AG09319 (cell line): ENCODE results near the gene SPOCK1.

Experiments
- DNase-seq: peaks from one replicate; pipeline ENCODE4 v3.0.0-alpha.2; 2010; ENCODE audit warnings: low read depth; ENCODE audit errors: extremely low read depth
- TF ChIP-seq, protein P1 (sequence below): IDR thresholded peaks from 2 replicates; pipeline ENCODE4 v1.5.1; 2011; ENCODE audit warnings: low read depth, mild to moderate bottlenecking, inconsistent platforms, low read length, moderate library complexity

The SPOCK1 gene

DNA sequence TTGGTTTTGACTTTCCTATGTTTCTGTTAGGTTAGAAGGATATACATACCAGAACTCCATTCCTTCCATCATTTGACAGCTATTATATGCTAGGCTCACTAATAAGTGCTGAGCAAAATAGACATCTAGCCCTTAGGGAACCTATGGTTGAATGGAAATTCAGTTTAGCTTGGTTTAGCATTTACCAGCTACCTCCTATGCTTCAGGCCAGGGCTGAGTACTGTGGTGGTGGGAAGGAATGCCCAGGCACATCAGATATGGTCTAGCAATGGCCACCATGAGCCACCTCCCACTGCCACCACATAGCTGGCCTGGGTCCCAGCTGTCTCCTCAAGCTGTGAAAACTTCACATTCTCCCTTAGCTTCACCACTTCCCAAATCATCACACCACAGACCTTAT, 89.4 kb downstream of the SPOCK1 start:
- TF ChIP-seq, protein P1, sequence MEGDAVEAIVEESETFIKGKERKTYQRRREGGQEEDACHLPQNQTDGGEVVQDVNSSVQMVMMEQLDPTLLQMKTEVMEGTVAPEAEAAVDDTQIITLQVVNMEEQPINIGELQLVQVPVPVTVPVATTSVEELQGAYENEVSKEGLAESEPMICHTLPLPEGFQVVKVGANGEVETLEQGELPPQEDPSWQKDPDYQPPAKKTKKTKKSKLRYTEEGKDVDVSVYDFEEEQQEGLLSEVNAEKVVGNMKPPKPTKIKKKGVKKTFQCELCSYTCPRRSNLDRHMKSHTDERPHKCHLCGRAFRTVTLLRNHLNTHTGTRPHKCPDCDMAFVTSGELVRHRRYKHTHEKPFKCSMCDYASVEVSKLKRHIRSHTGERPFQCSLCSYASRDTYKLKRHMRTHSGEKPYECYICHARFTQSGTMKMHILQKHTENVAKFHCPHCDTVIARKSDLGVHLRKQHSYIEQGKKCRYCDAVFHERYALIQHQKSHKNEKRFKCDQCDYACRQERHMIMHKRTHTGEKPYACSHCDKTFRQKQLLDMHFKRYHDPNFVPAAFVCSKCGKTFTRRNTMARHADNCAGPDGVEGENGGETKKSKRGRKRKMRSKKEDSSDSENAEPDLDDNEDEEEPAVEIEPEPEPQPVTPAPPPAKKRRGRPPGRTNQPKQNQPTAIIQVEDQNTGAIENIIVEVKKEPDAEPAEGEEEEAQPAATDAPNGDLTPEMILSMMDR = no peak

DNA sequence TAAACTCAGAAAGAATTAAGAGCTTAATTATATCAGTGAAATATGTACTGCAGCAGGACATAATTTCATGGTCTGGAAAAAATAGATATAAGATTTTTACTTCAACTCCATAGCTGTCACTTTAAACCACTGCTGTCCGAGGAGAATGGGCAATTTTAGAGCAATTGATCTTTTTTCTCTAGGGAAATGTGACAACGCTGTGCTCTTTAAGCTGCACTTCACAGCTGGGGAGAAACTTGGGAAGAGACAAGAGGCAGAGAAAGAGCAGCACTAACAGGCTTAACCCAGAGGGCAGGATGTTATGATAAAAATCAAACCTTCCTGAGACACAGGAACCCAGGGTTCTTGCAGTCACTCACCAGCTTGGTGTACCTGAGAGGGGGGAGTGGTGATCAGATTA, 92.0 kb downstream of the SPOCK1 start:
- no peak for DNase-seq
- TF ChIP-seq, protein P1 = no peak

More for the DNA sequence above, 89.4 kb downstream of the SPOCK1 start:
- no peak for DNase-seq

DNA sequence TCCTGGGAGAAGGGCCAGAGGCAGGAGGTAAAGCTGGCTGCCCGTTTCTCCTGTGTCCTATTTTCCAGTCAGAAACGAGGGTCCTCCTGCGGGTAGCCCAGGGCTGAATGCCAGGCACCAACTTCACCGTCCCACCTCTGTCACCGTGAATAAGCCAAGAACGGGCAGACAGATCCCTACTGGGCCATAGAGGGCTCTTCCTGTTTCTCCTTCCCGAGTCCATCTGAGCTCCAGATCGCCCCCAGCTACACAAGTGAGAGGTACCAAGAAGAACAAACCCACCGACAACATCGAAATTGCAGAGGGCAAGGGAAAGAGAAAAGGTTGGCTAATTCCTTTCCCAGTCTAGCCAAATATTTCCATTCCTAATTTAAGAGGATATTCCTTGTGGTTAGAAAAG, 93.7 kb downstream of the SPOCK1 start:
- TF ChIP-seq, protein P1 = no peak
- no peak for DNase-seq

DNA sequence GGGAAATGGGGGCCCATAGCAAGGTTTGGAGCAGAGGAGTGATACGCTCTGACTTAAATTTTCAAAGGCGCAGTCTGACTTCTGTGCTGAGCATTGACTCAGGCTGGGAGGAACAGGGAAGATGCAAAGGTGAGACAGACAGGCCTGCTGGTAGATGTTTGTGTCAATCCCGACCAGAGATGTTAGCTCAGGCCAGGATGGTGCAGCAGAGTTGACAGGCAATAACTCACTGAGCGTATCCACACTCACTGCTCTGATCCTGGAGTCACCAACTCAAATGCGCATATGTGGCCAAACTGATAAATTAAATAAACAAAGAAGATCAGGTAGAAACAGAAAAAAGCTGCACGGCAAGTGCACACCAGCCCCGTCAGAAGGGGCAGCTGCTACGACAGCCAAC, 95.3 kb downstream of the SPOCK1 start:
- TF ChIP-seq, protein P1 = no peak
- DNase-seq = no peak

DNA sequence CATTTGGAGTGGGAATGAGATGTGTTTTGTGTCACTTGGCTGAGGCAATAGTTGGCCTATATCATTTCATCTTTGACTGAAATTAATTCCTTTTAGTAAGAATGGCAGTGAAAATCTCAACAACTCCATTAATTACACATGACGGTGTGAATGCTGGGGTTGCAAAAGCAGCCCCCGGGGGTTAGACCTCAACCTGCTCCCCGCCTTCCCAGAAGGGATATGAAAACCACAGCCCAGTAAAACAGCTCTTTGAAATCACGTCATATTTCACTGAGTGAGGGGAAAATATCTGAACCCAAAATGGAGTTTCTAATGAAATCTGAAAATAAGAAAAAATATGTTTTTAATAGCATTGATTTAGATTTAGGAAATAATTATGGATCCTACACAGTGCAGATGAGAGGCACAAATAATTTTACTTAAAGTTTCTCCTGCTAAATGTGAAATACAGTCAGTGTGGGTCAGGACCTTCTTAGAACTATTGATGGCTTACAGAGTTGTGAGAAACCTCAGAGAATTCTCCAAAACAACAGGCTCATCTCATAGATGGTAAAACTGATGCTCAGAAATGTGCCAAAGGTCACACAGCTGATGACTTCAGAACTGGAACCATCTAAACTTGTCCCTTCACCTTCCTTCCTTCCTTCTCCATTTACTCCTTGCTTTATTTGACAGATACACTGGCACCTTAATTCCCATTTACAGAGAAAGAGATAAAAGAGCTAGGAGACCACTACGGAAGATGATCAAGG, 96.5 kb downstream of the SPOCK1 start:
- DNase-seq = no peak
- TF ChIP-seq, protein P1 = no peak

DNA sequence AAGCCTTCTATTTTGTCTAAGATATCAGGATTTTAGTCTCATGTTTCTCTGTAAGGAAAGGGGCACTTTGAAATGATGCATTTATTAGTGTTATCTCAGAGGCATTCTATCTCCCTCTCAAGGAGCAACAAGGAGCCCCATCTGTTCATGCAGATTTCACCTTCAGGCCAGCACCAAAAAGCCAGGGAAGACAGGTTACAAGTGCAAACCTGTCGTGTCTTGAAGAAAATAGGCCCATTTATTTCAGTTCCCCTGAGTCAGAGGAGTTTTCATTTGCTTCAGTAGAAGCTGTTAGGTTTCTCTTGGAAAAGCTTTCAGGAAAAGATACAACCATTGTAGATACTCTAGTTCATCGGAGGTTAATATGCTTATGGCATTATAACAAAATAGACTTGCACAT, 97.2 kb downstream of the SPOCK1 start:
- DNase-seq = no peak
- TF ChIP-seq, protein P1 = no peak

DNA sequence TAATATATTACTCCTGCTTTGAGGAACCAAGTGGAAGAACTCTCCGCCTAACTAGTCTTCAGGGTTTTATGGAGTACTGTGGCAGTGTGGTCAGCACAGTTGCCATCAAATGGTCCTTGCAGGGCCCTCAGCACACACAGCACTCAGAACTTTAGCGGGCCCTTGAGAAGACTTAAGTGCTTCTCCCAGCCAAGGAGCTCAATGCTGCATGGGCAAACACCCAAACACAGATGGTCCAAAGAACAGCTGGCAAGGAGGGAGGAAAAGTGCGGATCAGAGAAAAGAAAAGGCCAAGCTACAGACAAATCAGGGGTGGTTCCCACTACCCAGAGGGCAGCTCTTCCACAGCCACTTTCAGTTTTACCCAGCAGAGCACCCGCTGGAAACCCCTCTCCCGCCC, 98.6 kb downstream of the SPOCK1 start:
- no peak for DNase-seq
- TF ChIP-seq, protein P1 = no peak
